CD14-positive monocyte (primary cell): ENCODE results near the gene ACKR3. TPM values are rescaled to one million over a fixed set of nuclear protein-coding genes. Genes with fewer than 3 reads are reported as not detected.

Experiments used
- DNase-seq, 3 donors: peaks; one replicate each; pipeline ENCODE4 v3.0.0-alpha.2; 2011 to 2022
- H2AFZ ChIP-seq: 2 replicates; pipeline ENCODE4 v1.6.0; 2012; ENCODE audit warnings: mild to moderate bottlenecking, low read depth, low read length, inconsistent platforms; ENCODE audit not compliant: insufficient read depth, poor library complexity, severe bottlenecking
- H3K27ac ChIP-seq, 2 donors: 1 replicate in 1 of 2; 2 replicates in 1 of 2; pipeline ENCODE4 v1.5.1; 2012 to 2013; ENCODE audit warnings: low read length in 2 of 2, control low read depth in 1 of 2, inconsistent platforms in 1 of 2, low read depth in 1 of 2, mild to moderate bottlenecking in 1 of 2
- H3K27me3 ChIP-seq, 2 donors: one replicate each; pipeline versions ENCODE4 v1.6.0 to v1.6.1; 2011 to 2013; ENCODE audit warnings: low read length in 2 of 2; ENCODE audit not compliant: control insufficient read depth in 2 of 2, insufficient read depth in 2 of 2
- H3K36me3 ChIP-seq, 2 donors: replicated peaks in 1 of 2; 1 replicate in 1 of 2; 2 replicates in 1 of 2; pipeline versions ENCODE4 v1.5.1 to v1.6.1; 2012 to 2013; ENCODE audit warnings: low read length in 2 of 2, control low read depth in 1 of 2, inconsistent platforms in 1 of 2, mild to moderate bottlenecking in 1 of 2; ENCODE audit not compliant: insufficient read depth in 2 of 2, control insufficient read depth in 1 of 2
- H3K4me1 ChIP-seq, 2 donors: 1 replicate in 1 of 2; 2 replicates in 1 of 2; pipeline versions ENCODE4 v1.5.1 to v1.6.1; 2012 to 2013; ENCODE audit warnings: low read length in 2 of 2, control low read depth in 1 of 2, inconsistent platforms in 1 of 2, mild to moderate bottlenecking in 1 of 2, moderate library complexity in 1 of 2; ENCODE audit not compliant: insufficient read depth in 2 of 2, control insufficient read depth in 1 of 2
- H3K4me2 ChIP-seq: replicated peaks from 2 replicates; pipeline ENCODE3; 2012; ENCODE audit warnings: low read length, moderate library complexity, mild to moderate bottlenecking; ENCODE audit not compliant: poor library complexity, severe bottlenecking; ENCODE audit errors: extremely low read depth
- H3K4me3 ChIP-seq, 3 experiments: fragments of 200-600 bp in 1 of 3; sonication (generic) in 1 of 3; replicated peaks in 1 of 3; 1 replicate in 2 of 3; 2 replicates in 1 of 3; pipeline ENCODE4 v1.5.1; 2011 to 2013; ENCODE audit warnings: low read length in 3 of 3, mild to moderate bottlenecking in 3 of 3, control low read depth in 2 of 3, low read depth in 2 of 3, inconsistent platforms in 1 of 3, moderate library complexity in 1 of 3
- H3K79me2 ChIP-seq: 2 replicates; pipeline ENCODE4 v1.6.0; 2012; ENCODE audit warnings: mild to moderate bottlenecking, control low read depth, inconsistent platforms, low read length, moderate library complexity; ENCODE audit not compliant: insufficient read depth
- H3K9ac ChIP-seq: 2 replicates; pipeline ENCODE4 v1.6.0; 2017; ENCODE audit warnings: low read length, mild to moderate bottlenecking; ENCODE audit not compliant: insufficient read depth, poor library complexity, severe bottlenecking
- H3K9me3 ChIP-seq, 2 donors: replicated peaks in 1 of 2; 1 replicate in 1 of 2; 2 replicates in 1 of 2; pipeline versions ENCODE4 v1.5.1 to v1.6.1; 2012 to 2013; ENCODE audit warnings: low read length in 2 of 2, control low read depth in 1 of 2; ENCODE audit not compliant: control insufficient read depth in 1 of 2, insufficient read depth in 1 of 2
- H4K20me1 ChIP-seq: 2 replicates; pipeline ENCODE4 v1.6.0; 2012; ENCODE audit warnings: mild to moderate bottlenecking, low read length, control low read depth, moderate library complexity; ENCODE audit not compliant: insufficient read depth
- H3K27ac Mint-ChIP-seq, 7 donors: one replicate each; pipeline ENCODE4 v1.8.0; 2020; ENCODE audit warnings: mild to moderate bottlenecking in 7 of 7, mixed read lengths in 7 of 7, moderate library complexity in 6 of 7, inconsistent platforms in 2 of 7
- H3K27me3 Mint-ChIP-seq, 3 donors: one replicate each; pipeline ENCODE4 v1.8.0; 2021 to 2022; ENCODE audit warnings: low read depth in 3 of 3, mild to moderate bottlenecking in 3 of 3, mixed read lengths in 3 of 3, moderate library complexity in 3 of 3, inconsistent platforms in 1 of 3
- H3K36me3 Mint-ChIP-seq, 2 donors: one replicate each; pipeline ENCODE4 v1.8.0; 2020; ENCODE audit warnings: mixed read lengths in 2 of 2, inconsistent platforms in 1 of 2, mild to moderate bottlenecking in 1 of 2
- H3K4me1 Mint-ChIP-seq: one replicate; pipeline ENCODE4 v1.8.0; 2020; ENCODE audit warnings: mild to moderate bottlenecking, mixed read lengths
- H3K4me3 Mint-ChIP-seq, 2 donors: one replicate each; pipeline ENCODE4 v1.8.0; 2020; ENCODE audit warnings: mild to moderate bottlenecking in 2 of 2, mixed read lengths in 2 of 2, moderate library complexity in 1 of 2
- H3K9me3 Mint-ChIP-seq, 7 donors: one replicate each; pipeline ENCODE4 v1.8.0; 2020 to 2022; ENCODE audit warnings: mixed read lengths in 7 of 7, mild to moderate bottlenecking in 6 of 7, moderate library complexity in 6 of 7, inconsistent platforms in 2 of 7
- CTCF ChIP-seq: fragments of 200-600 bp; IDR thresholded peaks from one replicate; pipeline ENCODE4 v1.8.0; 2022; ENCODE audit warnings: antibody characterized with exemption, mild to moderate bottlenecking
- WGBS: methylation state at CpG from one replicate; pipeline ENCODE4 v1.1.5; 2013; ENCODE audit warnings: missing lambda C conversion rate; ENCODE audit not compliant: insufficient coverage; 5-methylcytosine and 5-hydroxymethylcytosine counted together
- intact Hi-C, 2 donors: fragments of 100-400 bp; cut with micrococcal nuclease; formaldehyde crosslinking; loops; one replicate each; pipeline versions ENCODE4 v1.15.0 to v1.15.1; 2023
- polyA plus RNA-seq, 3 donors: library from polyadenylated mRNA; depleted of rRNA in 1 of 3; unstranded in 2 of 3; stranded (reverse) in 1 of 3; fragments of 300-500 nt in 2 of 3; fragments of >200 nt in 1 of 3; fragmentation: Illumina TruSeq in 2 of 3; gene quantifications; 1 replicate in 2 of 3; 2 replicates in 1 of 3; pipeline ENCODE4 v1.2.3, GENCODE V29; 2012 to 2021

ACKR3 gene
- polyA plus RNA-seq, 3 donors, result 0.41 to 13.3 (median 0.79) TPM

- Histone ChIP-seq H3K9me3 (no peaks in the 10 kb centered on the region), H3K27me3 (no peaks in the 10 kb centered on the region), H3K27ac (no peak overlapping the region), H3K4me3 (no peak overlapping the region), H3K4me2 (no peak overlapping the region), H3K36me3 (no peaks in the 10 kb centered on the region), H2AFZ (no peak overlapping the region), H3K9ac (no peak overlapping the region), H3K79me2 (no peaks in the 10 kb centered on the region), H4K20me1 (no peaks in the 10 kb centered on the region), H3K4me1 (no peaks in the 10 kb centered on the region)
- DNase-seq, result no peak
- TF ChIP-seq CTCF, result no peak
- Mint-ChIP-seq H3K27me3 (peaks cover under 1 to 3% (median 1%) of the 10 kb centered on the region in 3 donors), H3K9me3 (peaks cover 0 to 3% (median 0%) of the 10 kb centered on the region in 7 donors), H3K4me3 (no peak overlapping the region), H3K36me3 (no peaks in the 10 kb centered on the region), H3K4me1 (peaks cover 10% of the 10 kb centered on the region), H3K27ac (no peak overlapping the region)
- intact Hi-C loops, result no loop called here
- 100% methylated on average over 4 of the region's 14 CpGs for WGBS
These were observed 43.0 kb upstream of the ACKR3 start for GRCh38 chr2:236526455-236527158.

GRCh38 chr2:236527159-236527630, 42.4 kb upstream of the ACKR3 start:
- Mint-ChIP-seq H3K4me1 (peaks cover 10% of the 10 kb centered on the region), H3K36me3 (no peaks in the 10 kb centered on the region), H3K27me3 (peaks cover 0 to 3% (median 3%) of the 10 kb centered on the region in 3 donors), H3K27ac (no peak overlapping the region), H3K9me3 (peaks cover 0 to 3% (median 0%) of the 10 kb centered on the region in 7 donors), H3K4me3 (no peak overlapping the region)
- no peak for DNase-seq
- no peak overlapping the region for H3K4me3 ChIP-seq
- no peak overlapping the region for H3K27ac ChIP-seq
- H3K4me2 ChIP-seq, result no peak overlapping the region
- H3K9ac ChIP-seq, result no peak overlapping the region
- TF ChIP-seq CTCF, result no peak
- intact Hi-C loops, result no loop called here
- H3K4me1 ChIP-seq, result no peaks in the 10 kb centered on the region
- H3K36me3 ChIP-seq, result no peaks in the 10 kb centered on the region
- H3K79me2 ChIP-seq, result no peaks in the 10 kb centered on the region
- H3K9me3 ChIP-seq, result no peaks in the 10 kb centered on the region
- no peaks in the 10 kb centered on the region for H4K20me1 ChIP-seq
- H2AFZ ChIP-seq, result peak overlapping the region; percentile 44
- WGBS, result 17% methylated on average over 5 of the region's 9 CpGs
- H3K27me3 ChIP-seq, result no peaks in the 10 kb centered on the region
